GM10248 (cell line): Measurements from ENCODE around the gene NACA2.

Experiments used
- CTCF ChIA-PET: fragments of 300-600 bp; sonication (Branson Sonifier 250); formaldehyde crosslinking; extraction: SDS; loops from one replicate; lab custom pipeline; 2021; ENCODE audit warnings: antibody characterized with exemption; lab: Yijun Ruan, JAX
- POLR2A ChIA-PET: fragments of 350-650 bp; sonication (Branson Sonifier 250); formaldehyde crosslinking; extraction: SDS; loops from one replicate; lab custom pipeline; 2020; ENCODE audit warnings: antibody characterized with exemption; lab: Yijun Ruan, JAX
- DNase-seq: peaks from one replicate; pipeline ENCODE4 v3.0.0; 2012; ENCODE audit errors: extremely low spot score
- CTCF ChIP-seq: IDR thresholded peaks from 2 replicates; pipeline ENCODE4 v1.5.1; 2012; ENCODE audit warnings: mild to moderate bottlenecking, low read depth; ENCODE audit errors: extremely low read depth, missing control alignments, control extremely low read depth

NACA2 gene

GRCh38 chr17:61621317-61621716, 30.3 kb upstream of the NACA2 start:
- POLR2A ChIA-PET = no interaction called here
- DNase-seq = no peak
- CTCF ChIA-PET = interaction anchor here (1.4 kb wide), 1 partner anchor 15 kb away, joined by 6 read pairs; no protein-coding TSS in a partner anchor
- no peak for TF ChIP-seq CTCF

DNA sequence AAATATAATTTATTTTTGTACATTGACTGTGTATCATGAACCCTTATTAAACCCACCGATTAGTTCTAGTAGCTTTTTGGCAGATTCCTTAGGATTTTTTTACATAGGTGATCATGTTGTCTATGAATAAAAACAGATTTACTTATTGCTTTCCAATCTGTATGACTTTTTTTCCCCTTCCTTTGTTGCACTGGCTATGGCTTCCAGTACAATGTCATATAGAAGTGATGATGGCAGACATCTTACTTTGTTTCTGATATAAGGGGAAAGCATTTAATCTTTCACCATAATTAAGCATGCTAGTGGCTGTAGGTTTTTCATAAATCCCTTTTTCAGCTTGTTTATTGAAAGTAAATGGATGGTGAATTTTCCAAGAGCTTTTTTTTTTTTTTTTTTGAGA, 28.9 kb upstream of the NACA2 start:
- TF ChIP-seq CTCF = no peak
- POLR2A ChIA-PET = no interaction called here
- CTCF ChIA-PET = no interaction called here
- DNase-seq = no peak

DNA sequence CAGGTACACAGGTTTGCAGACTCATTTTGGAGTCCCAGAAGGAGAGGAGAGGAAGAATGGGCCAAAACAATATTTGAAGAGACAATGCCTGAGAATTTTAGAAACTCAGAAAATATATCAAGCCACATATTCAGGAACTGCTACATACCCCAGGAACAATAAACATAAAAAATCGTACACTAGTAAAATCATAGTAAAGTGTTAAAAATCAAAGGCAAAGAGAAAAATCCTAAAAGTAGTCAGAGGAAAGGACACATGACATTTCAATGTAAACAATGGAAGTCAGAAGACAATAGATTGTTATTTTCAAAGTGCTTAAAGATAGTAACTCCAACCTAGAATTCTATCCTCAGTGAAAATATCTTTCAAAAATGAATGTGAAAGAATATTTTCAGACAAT, 28.5 kb upstream of the NACA2 start:
- CTCF ChIA-PET = no interaction called here
- TF ChIP-seq CTCF = no peak
- POLR2A ChIA-PET = no interaction called here
- DNase-seq = no peak

- CTCF ChIA-PET = no interaction called here
- TF ChIP-seq CTCF = no peak
- POLR2A ChIA-PET = no interaction called here
- no peak for DNase-seq
These were observed 27.9 kb upstream of the NACA2 start for GRCh38 chr17:61618950-61619349.

DNA sequence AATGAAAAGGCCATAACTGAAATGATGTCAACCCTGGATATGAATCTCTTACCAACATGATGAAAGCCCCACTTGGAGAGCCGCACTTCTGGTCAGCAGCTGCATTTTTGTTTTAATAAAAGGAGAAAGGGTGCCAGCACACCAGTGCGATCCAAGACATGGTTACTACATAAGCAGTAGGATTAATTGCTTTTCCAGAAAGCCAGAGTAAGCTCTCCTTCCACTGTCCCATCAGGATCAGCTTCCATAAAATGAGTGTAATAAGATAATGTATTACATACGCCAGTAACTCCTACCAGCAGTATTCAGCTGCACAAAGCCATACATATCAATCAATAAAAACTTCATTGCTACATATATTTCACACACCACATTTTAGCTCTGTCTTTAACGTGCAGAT, 26.3 kb upstream of the NACA2 start:
- POLR2A ChIA-PET = interaction anchor here (0.5 kb wide), 1 partner anchor 594 kb away, joined by 3 read pairs; no protein-coding TSS in a partner anchor
- TF ChIP-seq CTCF = no peak
- DNase-seq = no peak
- CTCF ChIA-PET = interaction anchor here (1.1 to 1.7 kb wide), 2 partner anchors 10 to 492 kb away, joined by 5 read pairs; no protein-coding TSS in a partner anchor

GRCh38 chr17:61616783-61617182, 25.8 kb upstream of the NACA2 start:
- DNase-seq = no peak
- ChIA-PET POLR2A (no interaction called here), CTCF (interaction anchor here (1.1 to 1.7 kb wide), 3 partner anchors 8 to 493 kb away, joined by 4 to 5 read pairs (median 5); no protein-coding TSS in a partner anchor)
- TF ChIP-seq CTCF = no peak
